Suprapubic skin (tissue), 4 donors: ENCODE results near the gene CAMK1D.

Experiments used
- EP300 ChIP-seq: sonication (generic); formaldehyde crosslinking; IDR thresholded peaks from one replicate; pipeline ENCODE4 v1.6.1; 2017; ENCODE audit warnings: antibody characterized with exemption
- POLR2A ChIP-seq, 2 donors: fragments of 450-650 bp; IDR thresholded peaks; one replicate each; pipeline ENCODE4 v1.6.1; 2017; ENCODE audit warnings: antibody characterized with exemption in 2 of 2, mild to moderate bottlenecking in 2 of 2, moderate library complexity in 2 of 2
- POLR2AphosphoS5 ChIP-seq, 3 donors: sonication (generic); formaldehyde crosslinking; IDR thresholded peaks; one replicate each; pipeline ENCODE4 v1.6.1; 2017; ENCODE audit warnings: antibody characterized with exemption in 3 of 3
- TF ChIP-seq, protein P1 (sequence below), 2 donors: fragments of 200-600 bp in 1 of 2; fragments of 450-650 bp in 1 of 2; sonication (generic) in 1 of 2; IDR thresholded peaks; one replicate each; pipeline ENCODE4 v1.5.1; 2016 to 2019; ENCODE audit warnings: antibody characterized with exemption in 2 of 2, mild to moderate bottlenecking in 1 of 2, moderate library complexity in 1 of 2

DNA sequence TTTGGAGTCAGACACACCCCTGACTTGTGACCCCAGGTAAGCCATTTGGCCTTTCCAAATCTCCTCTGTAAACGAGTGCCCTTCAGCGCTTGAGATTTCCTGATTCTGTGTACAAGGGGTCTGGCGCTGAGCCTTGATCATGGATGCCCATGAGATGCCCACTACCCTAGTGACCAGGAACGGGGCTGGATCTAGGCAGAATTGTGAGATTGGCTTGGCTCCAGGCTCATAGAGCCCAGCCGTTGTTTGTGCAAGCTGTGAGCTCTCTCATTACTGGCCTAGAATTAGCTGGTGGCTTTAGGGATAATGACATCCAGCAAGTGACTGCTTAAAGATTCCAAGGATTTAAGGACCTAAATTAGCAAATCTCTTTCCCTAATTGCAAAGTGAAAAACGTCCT is 84.9 kb downstream of the CAMK1D start:
- TF ChIP-seq POLR2A (IDR thresholded peaks at IDR 0.05) (no peak), EP300 (no peak), POLR2AphosphoS5 (IDR thresholded peaks at IDR 0.05) (no peak)
- TF ChIP-seq, protein P1, sequence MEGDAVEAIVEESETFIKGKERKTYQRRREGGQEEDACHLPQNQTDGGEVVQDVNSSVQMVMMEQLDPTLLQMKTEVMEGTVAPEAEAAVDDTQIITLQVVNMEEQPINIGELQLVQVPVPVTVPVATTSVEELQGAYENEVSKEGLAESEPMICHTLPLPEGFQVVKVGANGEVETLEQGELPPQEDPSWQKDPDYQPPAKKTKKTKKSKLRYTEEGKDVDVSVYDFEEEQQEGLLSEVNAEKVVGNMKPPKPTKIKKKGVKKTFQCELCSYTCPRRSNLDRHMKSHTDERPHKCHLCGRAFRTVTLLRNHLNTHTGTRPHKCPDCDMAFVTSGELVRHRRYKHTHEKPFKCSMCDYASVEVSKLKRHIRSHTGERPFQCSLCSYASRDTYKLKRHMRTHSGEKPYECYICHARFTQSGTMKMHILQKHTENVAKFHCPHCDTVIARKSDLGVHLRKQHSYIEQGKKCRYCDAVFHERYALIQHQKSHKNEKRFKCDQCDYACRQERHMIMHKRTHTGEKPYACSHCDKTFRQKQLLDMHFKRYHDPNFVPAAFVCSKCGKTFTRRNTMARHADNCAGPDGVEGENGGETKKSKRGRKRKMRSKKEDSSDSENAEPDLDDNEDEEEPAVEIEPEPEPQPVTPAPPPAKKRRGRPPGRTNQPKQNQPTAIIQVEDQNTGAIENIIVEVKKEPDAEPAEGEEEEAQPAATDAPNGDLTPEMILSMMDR (IDR thresholded peaks at IDR 0.05), result no peak
